GM18858 (cell line): ENCODE measurements around the gene MRPS5.
"Not testable (repeated sequence)": the region's sequence is repeated elsewhere in the genome, so short reads cannot be mapped to it uniquely, and the experiment has no call there.

Source experiments
- ATAC-seq: cut with Tn5 transposase; IDR thresholded peaks from one replicate; pipeline ENCODE4 v1.9.1; 2021; ENCODE audit not compliant: unreplicated experiment

Gene MRPS5

DNA sequence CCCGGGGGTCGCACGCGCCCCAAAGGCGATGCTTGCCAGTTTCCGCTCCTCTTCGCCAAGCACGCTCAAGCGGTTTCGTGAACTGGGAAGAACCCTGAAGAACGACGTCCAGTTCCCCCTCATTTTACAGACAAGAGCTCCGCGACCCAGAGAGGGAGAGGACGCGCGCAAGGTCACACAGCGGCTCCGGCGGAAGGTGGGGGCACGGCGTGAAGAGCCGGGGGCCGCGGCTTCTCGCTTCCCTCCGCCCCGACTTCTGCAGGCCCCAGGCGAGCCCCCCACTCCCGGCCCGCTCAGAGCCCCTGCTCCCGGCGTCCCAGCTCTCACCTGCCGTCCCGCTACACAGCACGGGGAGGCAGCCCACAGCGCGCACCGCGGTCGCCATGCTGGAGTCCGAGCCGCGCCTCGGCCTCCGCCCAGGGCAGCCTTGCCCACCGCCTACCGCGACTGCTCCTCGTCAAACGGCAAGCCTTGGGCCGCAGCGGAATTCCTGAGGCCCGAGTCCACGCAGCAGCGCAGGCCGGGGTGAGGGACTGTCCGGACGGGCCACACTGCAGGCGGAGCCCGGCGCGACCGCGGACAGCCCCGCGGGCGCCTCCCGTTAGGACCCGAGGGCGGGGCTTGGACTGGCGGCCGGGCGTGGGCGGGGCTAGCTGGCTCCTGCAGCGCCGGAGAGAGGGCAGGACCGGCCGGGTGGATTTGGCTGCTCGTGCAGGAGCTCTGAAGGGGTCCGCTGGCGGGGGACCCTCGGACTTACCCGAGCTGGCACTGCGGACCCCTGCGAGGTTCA is at the start of gene MRPS5:
TSS of gene MRPS5 (minus strand) at position 402 of the 790 bp plus-strand sequence. CDS start at position 385, 17 bp downstream.
- peak; percentile 85 for ATAC-seq

DNA sequence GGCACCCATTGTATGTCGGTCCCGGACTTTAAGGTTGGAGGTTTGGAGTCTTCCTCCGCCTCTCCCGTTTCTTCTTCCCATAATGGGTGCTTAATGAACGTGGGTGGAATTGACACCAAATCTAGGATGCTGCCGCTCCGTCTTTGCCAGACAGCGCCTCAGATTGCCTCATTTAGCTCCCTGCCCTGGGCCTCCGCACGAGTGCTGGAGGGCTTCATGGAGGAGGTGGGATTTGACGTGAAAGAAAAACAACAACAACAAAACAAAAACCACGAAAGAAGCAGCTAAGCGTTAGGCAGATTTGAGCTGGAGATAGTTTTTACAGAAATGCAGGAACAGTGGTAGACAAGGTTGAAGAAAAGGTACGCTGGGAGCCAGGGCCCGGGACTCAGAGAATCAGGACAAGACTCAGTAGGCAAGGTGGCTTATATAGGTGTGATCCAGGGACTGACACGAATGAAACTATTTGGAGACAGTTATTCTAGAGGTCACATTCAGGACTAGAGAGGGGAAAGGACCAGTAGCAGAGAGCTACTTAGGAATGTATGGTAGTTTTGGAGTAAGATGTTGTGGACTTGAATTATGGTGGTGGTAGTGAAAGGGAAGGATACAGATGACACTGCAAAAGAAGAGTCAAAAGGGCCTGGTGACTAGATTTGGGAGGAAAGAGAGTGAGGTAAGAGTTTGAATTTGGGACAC is 44.6 kb upstream of the MRPS5 start:
- ATAC-seq, result peak; percentile 6

- ATAC-seq, result peak; percentile 89
These were observed 43.9 kb upstream of the MRPS5 start, which contains the start of gene ZNF2 for GRCh38 chr2:95165371-95166064. TSS of gene ZNF2 (plus strand) at chr2:95165809. CDS start at chr2:95176227, 10,418 bp downstream.

- ATAC-seq, result no peak
These were observed 43.4 kb upstream of the MRPS5 start for GRCh38 chr2:95165030-95165370.

- ATAC-seq, result peak; percentile 84
These were observed 38.3 kb upstream of the MRPS5 start, which contains the start of gene ZNF514 for GRCh38 chr2:95159690-95160449. TSS of gene ZNF514 (minus strand) at chr2:95159848. CDS start at chr2:95153253, 6,595 bp downstream.

DNA sequence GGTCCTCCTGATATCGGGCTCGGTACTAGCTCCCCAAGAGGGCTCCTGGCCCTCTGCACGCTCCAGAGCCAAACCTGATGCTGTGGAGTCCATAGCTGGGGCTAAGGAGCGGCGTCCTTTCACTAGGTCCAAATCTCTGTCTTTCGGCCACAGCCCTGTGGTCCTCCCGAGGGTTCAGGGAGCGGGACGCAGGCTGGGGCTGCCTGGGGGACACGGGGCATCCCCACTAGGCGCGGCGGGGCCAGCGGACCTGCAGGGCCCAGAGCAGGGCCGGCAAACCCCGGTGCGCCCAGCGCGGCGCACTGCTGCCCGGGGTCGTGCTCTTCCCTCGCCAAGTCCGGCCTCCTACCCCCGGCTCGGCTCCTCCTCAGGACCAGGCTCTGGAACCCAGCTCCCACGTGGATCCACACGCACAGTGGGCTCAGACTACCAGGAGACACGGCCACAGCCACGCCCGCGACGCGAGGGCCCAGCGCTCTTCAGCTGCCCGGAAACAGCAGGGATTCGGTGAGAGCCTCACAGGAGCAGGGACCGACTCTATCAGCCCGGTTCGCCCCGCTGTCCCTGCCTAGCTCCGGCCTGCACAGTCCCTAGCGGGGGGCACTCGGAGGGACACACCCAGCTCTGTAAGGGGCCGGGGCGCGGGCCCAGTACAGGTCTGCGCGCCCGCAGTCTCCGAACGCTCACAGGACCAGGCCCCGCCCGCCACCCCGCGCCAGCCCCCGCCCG is 37.4 kb upstream of the MRPS5 start:
- peak; percentile 17 for ATAC-seq

DNA sequence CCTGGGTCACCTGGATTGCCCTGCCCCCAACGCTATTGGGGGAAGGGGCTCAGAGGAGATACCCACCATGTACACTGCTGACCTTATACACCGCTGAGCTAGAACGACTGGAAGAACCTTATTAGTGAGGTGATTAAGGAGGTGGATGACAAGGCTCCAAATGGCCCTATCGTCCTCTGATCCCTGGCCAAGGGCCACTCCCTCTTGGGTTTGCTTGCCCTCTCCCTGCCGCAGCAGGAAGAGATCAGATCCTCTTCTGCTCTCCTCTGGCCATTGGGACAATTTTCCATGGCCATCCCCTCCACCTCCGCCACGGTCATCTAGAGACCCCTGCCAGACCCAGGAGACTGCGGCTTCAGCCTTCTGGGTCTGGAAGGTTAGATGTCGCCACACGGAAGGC is 36.8 kb upstream of the MRPS5 start:
- ATAC-seq, result no peak

DNA sequence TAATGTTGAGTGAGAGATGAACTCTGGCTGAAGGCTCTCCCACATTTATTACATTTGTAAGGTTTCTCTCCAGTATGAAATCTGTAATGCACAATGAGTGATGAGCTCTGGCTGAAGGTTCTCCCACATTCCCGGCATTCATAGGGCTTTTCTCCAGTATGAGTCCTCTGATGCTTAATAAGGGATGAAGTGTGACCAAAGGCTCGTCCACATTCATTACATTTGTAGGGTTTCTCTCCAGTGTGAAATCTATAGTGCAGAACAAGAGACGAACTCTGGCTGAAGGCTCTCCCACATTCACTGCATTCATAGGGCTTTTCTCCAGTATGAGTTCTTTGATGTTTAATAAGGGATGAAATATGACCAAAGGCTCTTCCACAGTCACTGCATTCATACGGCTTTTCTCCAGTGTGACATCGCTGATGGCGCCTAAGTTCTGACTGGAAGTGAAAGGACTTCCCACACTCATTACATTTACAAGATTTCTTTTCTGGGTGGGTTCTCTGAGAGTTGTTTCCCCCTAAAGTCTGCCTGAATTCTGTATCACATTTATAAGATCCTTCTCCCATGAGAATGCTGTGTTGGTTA is 27.9 kb upstream of the MRPS5 start:
- ATAC-seq, result no peak

GRCh38 chr2:95143838-95144237 is 22.2 kb upstream of the MRPS5 start:
- ATAC-seq, result no peak

DNA sequence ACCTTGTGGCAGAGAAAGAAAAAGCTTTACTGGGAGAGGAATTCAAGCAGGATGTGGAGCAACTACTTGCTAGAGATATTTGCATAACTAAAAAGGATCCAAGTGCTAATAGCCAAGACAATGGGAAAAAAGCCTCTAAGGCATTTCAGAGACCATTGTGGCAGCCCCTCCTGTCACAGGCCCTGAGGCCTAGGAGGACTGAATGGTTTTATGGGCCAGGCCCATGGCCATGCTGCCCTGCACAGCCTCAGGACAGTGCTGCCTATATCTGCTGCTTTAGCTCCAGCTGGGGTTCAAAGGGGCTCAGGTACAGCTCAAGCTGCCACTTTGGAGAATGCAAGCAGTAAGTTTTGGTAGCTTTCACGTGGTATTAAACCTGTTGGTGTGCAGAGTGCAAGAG is 17.1 kb upstream of the MRPS5 start:
- no peak for ATAC-seq

DNA sequence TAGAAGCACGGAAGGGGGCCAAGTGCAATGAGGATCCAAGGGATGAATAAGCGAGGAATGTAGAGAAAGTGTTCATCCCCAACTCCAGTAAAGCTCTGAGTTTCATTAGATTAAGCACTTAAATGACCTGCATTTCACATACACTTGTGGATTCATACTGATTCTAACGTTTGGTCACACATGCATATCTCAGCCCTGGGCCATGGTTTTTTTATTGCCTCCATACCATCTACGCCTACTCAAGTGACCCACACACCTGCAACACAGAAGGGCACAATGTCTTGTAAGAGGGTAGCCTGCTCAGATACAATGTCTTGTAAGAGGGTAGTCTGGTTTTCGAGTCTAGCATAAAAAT is 566 bp upstream of the MRPS5 start:
- ATAC-seq, result no peak

DNA sequence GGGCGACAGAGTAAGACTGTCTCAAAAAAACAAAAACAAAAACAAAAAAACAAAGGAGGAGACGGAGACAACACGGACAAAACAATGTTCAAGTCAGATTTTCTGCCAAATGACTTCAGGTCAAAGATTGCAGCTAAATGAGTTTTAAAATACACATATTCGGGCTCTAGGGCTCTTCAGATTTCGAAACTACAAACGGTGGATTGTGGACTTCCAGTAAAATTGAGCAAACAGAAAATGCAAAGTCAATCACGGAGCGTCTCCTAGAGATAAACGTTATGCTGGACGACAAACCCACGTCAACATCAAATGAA is 558 bp downstream of the MRPS5 start:
- no peak for ATAC-seq

DNA sequence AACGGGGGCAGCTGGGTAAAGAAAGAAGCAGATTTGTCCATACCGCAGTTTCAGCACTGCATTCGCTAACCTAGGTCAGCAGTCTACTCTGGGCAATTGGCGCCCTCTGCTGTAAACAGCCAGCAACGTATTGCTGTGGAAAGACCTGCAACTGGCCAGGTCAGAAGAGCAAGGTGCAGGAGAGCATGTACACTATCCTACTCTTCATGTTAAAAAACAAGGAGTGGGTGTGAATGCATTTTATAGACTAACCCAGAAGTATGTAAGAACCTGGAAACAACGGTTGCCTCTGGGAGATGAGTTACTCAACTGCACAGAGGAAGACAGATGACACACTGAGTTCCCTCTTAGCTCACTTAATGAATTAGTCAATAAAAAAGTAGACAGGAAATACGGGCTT is 6.2 kb downstream of the MRPS5 start:
- peak; percentile 93 for ATAC-seq

DNA sequence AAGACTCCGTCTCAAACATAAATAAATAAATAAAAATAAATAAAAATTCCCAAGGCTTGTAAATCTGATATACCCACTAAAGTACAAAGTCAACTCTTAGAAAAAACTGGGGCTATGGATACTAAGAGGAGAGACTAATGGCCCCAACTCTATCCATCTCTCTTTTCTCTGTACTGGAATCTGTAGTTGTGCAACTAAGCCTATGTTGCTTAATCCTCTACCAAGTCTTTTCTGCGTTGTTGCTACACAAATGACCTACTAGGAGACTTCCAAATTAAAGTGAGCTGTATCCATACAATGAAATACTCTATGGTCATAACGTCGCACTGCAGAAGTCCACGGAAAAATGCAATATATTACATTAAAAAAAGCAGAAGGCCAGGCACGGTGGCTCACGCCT is 8.1 kb downstream of the MRPS5 start:
- no peak for ATAC-seq

- no peak for ATAC-seq
These were observed 11.2 kb downstream of the MRPS5 start for GRCh38 chr2:95110395-95110794.

DNA sequence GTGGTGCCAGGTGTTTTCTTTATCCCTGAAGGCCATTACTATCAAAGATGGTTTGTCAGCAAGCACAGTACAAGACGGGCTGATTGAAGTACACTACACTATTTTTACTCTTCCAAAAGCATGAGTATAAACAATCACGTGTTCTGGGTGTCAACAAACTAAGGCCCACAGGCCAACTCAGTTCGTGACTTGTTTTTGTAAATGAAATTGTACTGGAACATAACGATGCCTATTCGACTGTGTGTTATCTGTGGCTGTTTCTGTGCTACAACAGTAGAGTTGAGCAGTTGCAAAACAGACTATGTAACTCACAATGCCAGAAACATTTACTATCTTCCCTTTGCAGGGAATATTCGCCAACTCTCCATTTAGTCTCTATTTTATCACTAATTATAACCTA is 12.3 kb downstream of the MRPS5 start:
- no peak for ATAC-seq

DNA sequence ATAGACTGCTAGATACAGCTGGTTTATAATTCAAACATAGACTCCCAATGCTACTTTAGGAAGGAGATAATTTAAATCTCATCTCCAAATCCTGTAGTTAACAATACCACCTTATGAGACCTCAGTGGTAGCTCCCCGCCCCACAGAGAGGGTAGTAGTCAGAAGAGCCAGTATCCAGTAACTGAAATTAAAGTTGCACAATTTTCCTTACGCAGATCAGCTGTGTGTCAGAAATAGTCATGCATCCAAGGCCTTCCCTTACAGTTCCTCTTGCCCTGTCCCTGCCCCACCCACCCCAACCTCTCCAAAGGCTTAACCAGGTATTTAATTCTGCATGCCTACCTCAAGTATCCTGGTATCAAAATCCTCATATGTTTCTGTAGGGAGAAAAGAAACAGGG is 15.5 kb downstream of the MRPS5 start:
- ATAC-seq, result no peak

DNA sequence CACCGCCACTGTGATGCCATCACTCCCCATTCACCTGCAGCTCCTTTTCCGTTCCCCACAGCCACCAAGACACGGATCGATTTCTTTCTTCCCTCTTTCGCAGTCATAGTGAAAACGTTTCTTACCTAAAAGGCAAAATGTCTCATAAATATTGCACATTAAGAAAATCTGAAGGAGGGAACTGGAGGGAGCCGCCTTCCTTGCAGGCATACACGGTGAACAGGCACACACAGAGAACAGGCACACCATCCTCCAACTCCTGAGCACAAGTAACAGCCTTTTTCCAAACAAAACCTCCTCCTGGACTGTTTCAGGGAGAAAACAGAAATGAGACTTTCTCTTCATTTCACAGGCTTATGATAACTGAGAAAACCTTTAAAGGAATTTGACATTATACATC is 17.0 kb downstream of the MRPS5 start:
- ATAC-seq, result no peak

DNA sequence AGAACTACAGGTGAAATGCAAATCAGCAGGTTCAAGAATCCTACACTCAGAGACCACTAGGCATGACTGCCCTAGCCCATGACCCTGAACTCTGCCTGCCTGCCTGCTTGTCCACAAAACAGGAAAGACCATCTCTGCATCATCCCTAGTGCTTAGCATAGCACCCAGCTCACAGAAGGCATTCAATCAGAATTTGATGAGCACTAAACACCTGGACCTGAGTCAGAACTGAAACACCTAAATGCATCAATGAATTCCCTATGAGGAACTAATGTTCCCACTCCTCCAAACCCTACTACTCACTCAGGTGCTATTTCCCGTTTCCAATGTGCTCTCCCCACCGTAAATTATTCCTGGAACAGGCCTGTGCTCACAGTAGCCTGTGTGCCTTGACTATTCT is 21.7 kb downstream of the MRPS5 start:
- ATAC-seq, result no peak

- ATAC-seq, result not testable (repeated sequence)
These were observed 23.3 kb downstream of the MRPS5 start for GRCh38 chr2:95098273-95098672.
